ENCODE data around the gene UQCC2.

Gene UQCC2

DNA sequence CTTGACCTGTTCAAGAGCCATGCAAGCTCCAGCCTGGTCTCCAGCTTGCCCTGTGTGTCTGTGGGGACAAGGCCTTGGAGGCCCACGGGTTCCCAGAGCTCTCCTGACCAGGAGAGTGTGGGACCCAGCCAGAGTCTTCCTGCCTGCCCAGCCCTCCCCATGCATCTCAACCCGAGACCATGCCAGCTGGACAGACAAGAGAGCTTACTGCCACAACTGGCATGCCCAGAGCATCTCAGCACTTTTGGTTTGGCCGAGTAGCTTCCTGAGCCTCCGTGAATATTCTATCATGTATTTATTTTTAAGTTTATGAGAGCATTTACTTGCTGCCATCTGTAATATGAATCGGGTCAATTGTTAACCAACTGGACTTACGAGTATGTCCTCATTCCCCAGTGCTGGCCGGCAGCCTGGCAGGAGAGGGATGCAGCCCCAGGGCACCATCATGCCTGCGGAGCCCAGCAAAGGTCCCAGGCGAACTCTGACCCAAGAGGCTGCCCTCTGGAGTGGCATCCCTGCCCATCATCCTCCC is 20.3 kb upstream of the UQCC2 start:
- DNase-seq (ENCODE audit: low read depth): no peak
- TF ChIP-seq CTCF (IDR thresholded peaks at IDR 0.05; ENCODE audit: insufficient read depth, low read depth, low read length, missing control alignments): no peak
- H3K4me3 ChIP-seq (ENCODE audit: low read depth, low read length): no peak overlapping the region

GRCh38 chr6:33731035-33731434 is 19.5 kb upstream of the UQCC2 start:
- no peak for DNase-seq (ENCODE audit: low read depth)
- TF ChIP-seq CTCF (IDR thresholded peaks at IDR 0.05; ENCODE audit: insufficient read depth, low read depth, low read length, missing control alignments): no peak
- H3K4me3 ChIP-seq (ENCODE audit: low read depth, low read length): no peak overlapping the region

DNA sequence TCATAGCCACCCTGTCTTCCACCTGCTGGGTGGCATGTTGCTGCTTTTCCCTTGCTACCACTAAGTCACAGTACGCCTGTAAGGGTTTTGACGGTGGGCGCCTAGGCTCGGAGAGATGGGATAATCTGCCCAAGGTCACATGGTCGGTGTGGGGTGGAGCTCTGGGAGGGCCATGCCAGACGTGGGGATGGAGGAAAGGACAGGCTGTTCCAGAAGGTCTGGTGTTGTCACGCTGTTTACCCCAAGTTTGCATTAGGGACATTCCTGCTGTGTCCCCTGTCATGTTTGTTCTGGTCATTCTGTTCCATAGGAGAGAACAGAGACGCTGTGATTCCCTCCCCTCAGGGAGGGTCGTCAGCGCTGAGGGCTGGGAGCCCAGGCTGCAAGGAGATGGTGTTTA is 19.1 kb upstream of the UQCC2 start:
- no peak for TF ChIP-seq CTCF (IDR thresholded peaks at IDR 0.05; ENCODE audit: insufficient read depth, low read depth, low read length, missing control alignments)
- DNase-seq (ENCODE audit: low read depth): no peak
- no peak overlapping the region for H3K4me3 ChIP-seq (ENCODE audit: low read depth, low read length)

DNA sequence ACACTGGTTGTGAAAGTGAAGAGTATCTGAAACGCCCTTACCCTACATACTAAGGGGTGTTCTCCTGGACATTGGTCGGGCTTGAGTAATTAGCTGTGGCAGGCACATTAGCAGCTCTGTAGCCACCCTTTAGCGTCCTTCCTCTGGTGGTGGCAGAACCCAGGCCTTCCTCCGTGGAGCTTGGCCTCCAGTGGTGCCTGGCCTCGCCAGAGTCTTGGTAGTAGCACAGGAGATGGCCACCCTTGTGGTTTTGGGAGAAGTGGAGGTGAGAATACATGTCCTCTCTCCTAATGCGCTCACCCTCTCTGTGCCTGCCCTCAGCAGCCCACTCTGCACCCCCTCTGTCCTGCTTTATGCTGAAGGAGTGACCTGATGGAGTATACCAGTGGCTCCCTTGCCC is 17.6 kb upstream of the UQCC2 start:
- DNase-seq (ENCODE audit: low read depth): no peak
- no peak for TF ChIP-seq CTCF (IDR thresholded peaks at IDR 0.05; ENCODE audit: insufficient read depth, low read depth, low read length, missing control alignments)
- no peak overlapping the region for H3K4me3 ChIP-seq (ENCODE audit: low read depth, low read length)

DNA sequence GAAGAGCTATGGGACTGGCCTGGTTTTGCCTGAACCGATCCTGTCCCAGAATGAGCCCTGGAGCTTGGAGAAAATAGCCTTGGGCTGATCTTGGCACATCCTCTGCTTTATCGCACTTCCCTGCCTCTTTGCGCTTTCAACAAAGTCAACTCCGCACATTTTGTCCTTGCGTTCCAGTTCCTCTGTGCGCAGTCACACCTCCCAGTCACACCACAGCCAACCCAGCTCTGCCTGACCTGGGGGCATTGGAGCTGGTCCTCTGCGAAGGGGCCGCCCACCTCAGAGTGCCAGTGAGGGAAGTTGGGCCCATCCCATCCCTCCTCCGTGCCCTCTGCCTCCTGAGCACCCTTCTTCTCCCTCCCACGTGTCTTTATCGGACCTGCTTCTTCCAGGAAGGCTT is 16.9 kb upstream of the UQCC2 start:
- no peak for TF ChIP-seq CTCF (IDR thresholded peaks at IDR 0.05; ENCODE audit: insufficient read depth, low read depth, low read length, missing control alignments)
- DNase-seq (ENCODE audit: low read depth): no peak
- no peak overlapping the region for H3K4me3 ChIP-seq (ENCODE audit: low read depth, low read length)

GRCh38 chr6:33727932-33728331 is 16.4 kb upstream of the UQCC2 start:
- H3K4me3 ChIP-seq (ENCODE audit: low read depth, low read length): no peak overlapping the region
- DNase-seq (ENCODE audit: low read depth): no peak
- TF ChIP-seq CTCF (IDR thresholded peaks at IDR 0.05; ENCODE audit: insufficient read depth, low read depth, low read length, missing control alignments): no peak

- no peak for DNase-seq (ENCODE audit: low read depth)
- TF ChIP-seq CTCF (IDR thresholded peaks at IDR 0.05; ENCODE audit: insufficient read depth, low read depth, low read length, missing control alignments): no peak
- H3K4me3 ChIP-seq (ENCODE audit: low read depth, low read length): no peak overlapping the region
Measured at GRCh38 chr6:33727126-33727525, 15.6 kb upstream of the UQCC2 start.

Measured in GM12865 (cell line).